HL-60 (cell line): ENCODE measurements around the gene TNNC1.

ENCODE experiments used
- DNase-seq, 2 experiments: peaks; one replicate each; pipeline ENCODE4 v3.0.0-alpha.2; 2010 to 2020; ENCODE audit warnings: low read depth in 1 of 2, low spot score in 1 of 2
- H3K27ac ChIP-seq: fragments of 250-450 bp; sonication (Bioruptor Pico); replicated peaks from 2 replicates; pipeline ENCODE4 v1.5.1; 2020; ENCODE audit warnings: mild to moderate bottlenecking, moderate library complexity
- H3K27me3 ChIP-seq: fragments of 250-450 bp; sonication (Bioruptor Pico); 2 replicates; pipeline ENCODE4 v1.5.1; 2021; ENCODE audit warnings: mild to moderate bottlenecking, moderate library complexity; ENCODE audit not compliant: insufficient read depth, poor library complexity, severe bottlenecking
- H3K4me3 ChIP-seq: replicated peaks from 2 replicates; pipeline ENCODE4 v1.5.1; 2011; ENCODE audit warnings: mild to moderate bottlenecking, control low read depth, low read length; ENCODE audit not compliant: insufficient read depth
- CTCF ChIP-seq: IDR thresholded peaks from one replicate; pipeline ENCODE4 v1.5.1; 2011; ENCODE audit warnings: low read length, control low read depth, inconsistent platforms; ENCODE audit not compliant: insufficient read depth
- GABPA ChIP-seq: IDR thresholded peaks from 2 replicates; pipeline ENCODE4 v1.6.1; 2012; ENCODE audit warnings: low read depth
- POLR2AphosphoS5 ChIP-seq: IDR thresholded peaks from 2 replicates; pipeline ENCODE4 v1.6.1; 2012; ENCODE audit warnings: low read depth
- SPI1 ChIP-seq: IDR thresholded peaks from 2 replicates; pipeline ENCODE4 v1.6.1; 2012; ENCODE audit warnings: low read depth, mild to moderate bottlenecking, borderline replicate concordance
- TF ChIP-seq, protein P1 (sequence below): IDR thresholded peaks from 2 replicates; pipeline ENCODE4 v1.6.1; 2012; ENCODE audit warnings: low read depth; ENCODE audit not compliant: insufficient replicate concordance

TNNC1 gene

DNA sequence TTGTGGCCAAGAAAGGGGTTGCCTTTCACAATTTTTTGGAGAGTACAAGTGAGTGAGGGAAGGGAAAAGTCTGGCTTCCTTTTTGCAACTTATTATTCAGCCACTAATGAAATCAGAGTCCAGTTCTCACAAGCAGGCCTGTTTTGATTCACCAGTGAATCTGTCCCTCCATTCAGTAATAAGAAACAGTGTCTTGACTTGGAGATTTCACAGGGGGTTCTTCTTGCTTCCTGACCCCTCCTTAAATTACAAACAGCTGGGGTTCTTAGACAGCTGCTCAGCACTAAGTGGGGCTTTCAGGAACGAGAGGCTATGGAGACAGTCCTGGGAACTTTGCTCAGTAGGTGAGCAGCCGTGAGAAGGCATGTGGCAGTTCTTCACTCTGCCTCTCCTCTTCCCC, 33.5 kb downstream of the TNNC1 start:
- Histone ChIP-seq H3K27ac (no peak overlapping the region), H3K27me3 (no peaks in the 10 kb centered on the region), H3K4me3 (no peak overlapping the region)
- no peak for DNase-seq
- TF ChIP-seq CTCF (no peak), SPI1 (no peak), POLR2AphosphoS5 (no peak), GABPA (no peak)
- TF ChIP-seq, protein P1, sequence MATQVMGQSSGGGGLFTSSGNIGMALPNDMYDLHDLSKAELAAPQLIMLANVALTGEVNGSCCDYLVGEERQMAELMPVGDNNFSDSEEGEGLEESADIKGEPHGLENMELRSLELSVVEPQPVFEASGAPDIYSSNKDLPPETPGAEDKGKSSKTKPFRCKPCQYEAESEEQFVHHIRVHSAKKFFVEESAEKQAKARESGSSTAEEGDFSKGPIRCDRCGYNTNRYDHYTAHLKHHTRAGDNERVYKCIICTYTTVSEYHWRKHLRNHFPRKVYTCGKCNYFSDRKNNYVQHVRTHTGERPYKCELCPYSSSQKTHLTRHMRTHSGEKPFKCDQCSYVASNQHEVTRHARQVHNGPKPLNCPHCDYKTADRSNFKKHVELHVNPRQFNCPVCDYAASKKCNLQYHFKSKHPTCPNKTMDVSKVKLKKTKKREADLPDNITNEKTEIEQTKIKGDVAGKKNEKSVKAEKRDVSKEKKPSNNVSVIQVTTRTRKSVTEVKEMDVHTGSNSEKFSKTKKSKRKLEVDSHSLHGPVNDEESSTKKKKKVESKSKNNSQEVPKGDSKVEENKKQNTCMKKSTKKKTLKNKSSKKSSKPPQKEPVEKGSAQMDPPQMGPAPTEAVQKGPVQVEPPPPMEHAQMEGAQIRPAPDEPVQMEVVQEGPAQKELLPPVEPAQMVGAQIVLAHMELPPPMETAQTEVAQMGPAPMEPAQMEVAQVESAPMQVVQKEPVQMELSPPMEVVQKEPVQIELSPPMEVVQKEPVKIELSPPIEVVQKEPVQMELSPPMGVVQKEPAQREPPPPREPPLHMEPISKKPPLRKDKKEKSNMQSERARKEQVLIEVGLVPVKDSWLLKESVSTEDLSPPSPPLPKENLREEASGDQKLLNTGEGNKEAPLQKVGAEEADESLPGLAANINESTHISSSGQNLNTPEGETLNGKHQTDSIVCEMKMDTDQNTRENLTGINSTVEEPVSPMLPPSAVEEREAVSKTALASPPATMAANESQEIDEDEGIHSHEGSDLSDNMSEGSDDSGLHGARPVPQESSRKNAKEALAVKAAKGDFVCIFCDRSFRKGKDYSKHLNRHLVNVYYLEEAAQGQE: no peak

- no peak overlapping the region for H3K4me3 ChIP-seq
- H3K27me3 ChIP-seq: no peaks in the 10 kb centered on the region
- no peak overlapping the region for H3K27ac ChIP-seq
- TF ChIP-seq POLR2AphosphoS5 (no peak), SPI1 (no peak), GABPA (no peak), CTCF (no peak)
- TF ChIP-seq, protein P1: no peak
- DNase-seq: no peak
Observed at GRCh38 chr3:52415800-52416199, 38.0 kb downstream of the TNNC1 start.

DNA sequence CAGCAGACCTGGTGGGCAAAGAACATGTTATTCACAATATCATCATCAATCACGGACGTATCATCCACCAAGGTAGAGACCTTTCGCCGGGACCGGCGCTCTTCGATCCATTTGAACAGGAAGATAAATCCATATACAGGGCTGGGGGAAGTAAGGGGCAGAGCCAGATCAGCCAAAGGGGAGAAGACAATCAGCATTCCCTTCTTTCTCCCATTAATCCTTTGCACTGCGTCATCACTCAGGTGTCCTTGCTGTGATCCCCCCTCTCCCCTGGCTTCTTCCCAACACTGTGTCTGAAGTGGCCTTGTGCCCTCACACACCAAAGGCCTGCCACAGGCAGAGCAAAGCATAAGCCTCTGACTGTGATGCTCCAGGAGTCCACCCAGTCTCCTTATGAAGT, 45.4 kb downstream of the TNNC1 start:
- Histone ChIP-seq H3K27me3 (no peaks in the 10 kb centered on the region), H3K4me3 (no peak overlapping the region), H3K27ac (peak overlapping the region; percentile 80)
- DNase-seq: no peak
- TF ChIP-seq CTCF: no peak
- no peak for TF ChIP-seq GABPA
- TF ChIP-seq POLR2AphosphoS5: no peak
- no peak for TF ChIP-seq SPI1
- TF ChIP-seq, protein P1: no peak
